WTC11 (cell line): ENCODE results near the gene GNG4. TPM values are rescaled to one million over a fixed set of nuclear protein-coding genes. Genes with fewer than 3 reads are reported as not detected.

Experiments
- ATAC-seq: fragments of 200-7000 bp; cut with Tn5 transposase; 2 replicates; pipeline ENCODE4 v1.10.0; 2021; ENCODE audit warnings: mild to moderate bottlenecking, moderate library complexity
- CTCF ChIA-PET: fragments of 300-600 bp; sonication (Branson Sonifier 250); formaldehyde crosslinking; loops from one replicate; lab custom pipeline; 2021; ENCODE audit warnings: antibody characterized with exemption; lab: Charles Lee
- POLR2A ChIA-PET: fragments of 350-600 bp; sonication (Branson Sonifier 250); formaldehyde crosslinking; loops from one replicate; lab custom pipeline; 2021; ENCODE audit warnings: antibody characterized with exemption; lab: Charles Lee
- DNase-seq: peaks from one replicate; pipeline ENCODE4 v3.0.0; 2021; ENCODE audit warnings: low spot score
- H3K27ac Mint-ChIP-seq: 2 replicates; pipeline ENCODE4 v1.8.0; 2021; ENCODE audit warnings: mixed read lengths
- H3K27me3 Mint-ChIP-seq: 2 replicates; pipeline ENCODE4 v1.8.0; 2021; ENCODE audit warnings: low read depth, mild to moderate bottlenecking, moderate library complexity, mixed read lengths
- H3K36me3 Mint-ChIP-seq: 2 replicates; pipeline ENCODE4 v1.8.0; 2021; ENCODE audit warnings: mixed read lengths
- H3K4me1 Mint-ChIP-seq: 2 replicates; pipeline ENCODE4 v1.8.0; 2022; ENCODE audit warnings: mixed read lengths
- H3K4me3 Mint-ChIP-seq: 2 replicates; pipeline ENCODE4 v1.8.0; 2021; ENCODE audit warnings: mild to moderate bottlenecking, moderate library complexity, mixed read lengths
- H3K9me3 Mint-ChIP-seq: 2 replicates; pipeline ENCODE4 v1.8.0; 2021; ENCODE audit warnings: mixed read lengths
- ARID4B ChIP-seq: sonication (generic); formaldehyde crosslinking; IDR thresholded peaks from 2 replicates; pipeline ENCODE4 v1.8.0; 2023; ENCODE audit warnings: missing genetic modification reagents, mild to moderate bottlenecking, borderline replicate concordance
- ATF2 ChIP-seq: sonication (generic); formaldehyde crosslinking; IDR thresholded peaks from 2 replicates; pipeline ENCODE4 v1.8.1; 2022; ENCODE audit warnings: low read depth, missing genetic modification reagents, borderline replicate concordance
- CBFB ChIP-seq: sonication (generic); formaldehyde crosslinking; IDR thresholded peaks from 2 replicates; pipeline ENCODE4 v1.8.1; 2022; ENCODE audit warnings: mild to moderate bottlenecking, low read depth, missing genetic modification reagents
- CREB1 ChIP-seq: sonication (generic); formaldehyde crosslinking; IDR thresholded peaks from 2 replicates; pipeline ENCODE4 v1.8.0; 2023; ENCODE audit warnings: mild to moderate bottlenecking, missing genetic modification reagents
- CTCF ChIP-seq: fragments of 200-600 bp; IDR thresholded peaks from 2 replicates; pipeline ENCODE4 v1.8.0; 2022; ENCODE audit warnings: antibody characterized with exemption
- E2F5 ChIP-seq: sonication (generic); formaldehyde crosslinking; IDR thresholded peaks from 2 replicates; pipeline ENCODE4 v1.8.1; 2022; ENCODE audit warnings: mild to moderate bottlenecking, moderate library complexity, missing genetic modification reagents
- ELF4 ChIP-seq: sonication (generic); formaldehyde crosslinking; IDR thresholded peaks from 2 replicates; pipeline ENCODE4 v1.8.1; 2022; ENCODE audit warnings: low read depth, mild to moderate bottlenecking, moderate library complexity, missing genetic modification reagents
- GABPB1 ChIP-seq: sonication (generic); formaldehyde crosslinking; IDR thresholded peaks from 2 replicates; pipeline ENCODE4 v1.8.1; 2023; ENCODE audit warnings: mild to moderate bottlenecking, missing genetic modification reagents
- HMGXB4 ChIP-seq: sonication (generic); formaldehyde crosslinking; IDR thresholded peaks from 2 replicates; pipeline ENCODE4 v1.8.1; 2023; ENCODE audit warnings: mild to moderate bottlenecking, moderate library complexity, missing genetic modification reagents
- JUN ChIP-seq: sonication (generic); formaldehyde crosslinking; IDR thresholded peaks from 2 replicates; pipeline ENCODE4 v1.8.0; 2023; ENCODE audit warnings: mild to moderate bottlenecking, missing genetic modification reagents
- NR2C2 ChIP-seq: sonication (generic); formaldehyde crosslinking; IDR thresholded peaks from 2 replicates; pipeline ENCODE4 v1.8.0; 2022; ENCODE audit warnings: mild to moderate bottlenecking, missing genetic modification reagents
- NR3C1 ChIP-seq: sonication (generic); formaldehyde crosslinking; conservative IDR thresholded peaks from 2 replicates; pipeline ENCODE4 v1.8.1; 2023; ENCODE audit warnings: low read depth, mild to moderate bottlenecking, missing genetic modification reagents
- OVOL2 ChIP-seq: fragments of 250-450 bp; sonication (Bioruptor Pico); IDR thresholded peaks from 2 replicates; pipeline ENCODE4 v1.9.0; 2021; ENCODE audit warnings: mild to moderate bottlenecking, borderline replicate concordance
- RORB ChIP-seq: fragments of 250-450 bp; sonication (Bioruptor Pico); IDR thresholded peaks from 2 replicates; pipeline ENCODE4 v1.9.0; 2021; ENCODE audit warnings: mild to moderate bottlenecking
- SMAD4 ChIP-seq: sonication (generic); formaldehyde crosslinking; IDR thresholded peaks from 2 replicates; pipeline ENCODE4 v1.8.0; 2022; ENCODE audit warnings: mild to moderate bottlenecking, missing genetic modification reagents
- TP53 ChIP-seq: sonication (generic); formaldehyde crosslinking; IDR thresholded peaks from 2 replicates; pipeline ENCODE4 v1.8.1; 2023; ENCODE audit warnings: mild to moderate bottlenecking, missing genetic modification reagents
- USF2 ChIP-seq: sonication (generic); formaldehyde crosslinking; IDR thresholded peaks from 2 replicates; pipeline ENCODE4 v1.8.1; 2023; ENCODE audit warnings: mild to moderate bottlenecking, missing genetic modification reagents, moderate library complexity
- total RNA-seq: library from RNA; stranded (reverse); gene quantifications from 3 replicates; pipeline ENCODE4 v1.2.3, GENCODE V29; 2021

GNG4 gene
- total RNA-seq, 1 experiment from 2014 or later, result 38.3 TPM

GRCh38 chr1:235637756-235638534, 11.6 kb downstream of the GNG4 start (continued):
- no peak for TF ChIP-seq CREB1 (CRISPR knock-in tag)
- TF ChIP-seq GABPB1, result no peak
- no peak for TF ChIP-seq OVOL2 (CRISPR knock-in tag)
- TF ChIP-seq TP53 (CRISPR knock-in tag), result no peak
- TF ChIP-seq ARID4B, result no peak
- TF ChIP-seq HMGXB4 (CRISPR knock-in tag), result no peak

GRCh38 chr1:235635938-235636662, 13.5 kb downstream of the GNG4 start:
- ChIA-PET POLR2A (no interaction called here), CTCF (interaction anchor here (1.5 kb wide), 1 partner anchor 34 kb away, joined by 5 read pairs; no protein-coding TSS in a partner anchor)
- TF ChIP-seq NR3C1 (CRISPR knock-in tag) (no peak), CBFB (CRISPR knock-in tag) (no peak), OVOL2 (CRISPR knock-in tag) (no peak), CTCF (no peak), JUN (no peak), ELF4 (CRISPR knock-in tag) (no peak), E2F5 (CRISPR knock-in tag) (no peak), RORB (CRISPR knock-in tag) (no peak), NR2C2 (no peak), SMAD4 (no peak), ATF2 (no peak), USF2 (no peak)
- Mint-ChIP-seq H3K4me3 (no peak overlapping the region), H3K4me1 (peaks cover 35% of the 10 kb centered on the region), H3K27ac (no peak overlapping the region), H3K27me3 (no peaks in the 10 kb centered on the region), H3K36me3 (no peaks in the 10 kb centered on the region), H3K9me3 (no peaks in the 10 kb centered on the region)
- DNase-seq, result no peak
- peak; percentile 81 for ATAC-seq
